Right atrium auricular region (tissue), 2 donors: ENCODE measurements around the gene FRMD4A. TPM values are rescaled to one million over a fixed set of nuclear protein-coding genes. Genes with fewer than 3 reads are reported as not detected.

ENCODE experiments used
- DNase-seq: peaks from one replicate; pipeline ENCODE4 v3.0.0-alpha.2; 2019; ENCODE audit warnings: low spot score
- H3K27ac ChIP-seq, 2 donors: fragments of 200-600 bp; sonication (generic); 1 replicate in 1 of 2; 2 replicates in 1 of 2; pipeline ENCODE4 v1.5.1; 2016 to 2019
- H3K27me3 ChIP-seq, 2 donors: fragments of 200-600 bp; sonication (generic); one replicate each; pipeline versions ENCODE4 v1.5.1 to v1.6.0; 2017 to 2019
- H3K36me3 ChIP-seq: fragments of 200-600 bp; sonication (generic); one replicate; pipeline ENCODE4 v1.5.1; 2016
- H3K4me1 ChIP-seq, 2 donors: fragments of 200-600 bp; sonication (generic); one replicate each; pipeline versions ENCODE4 v1.5.1 to v1.6.0; 2017 to 2019
- H3K4me3 ChIP-seq, 2 donors: fragments of 200-600 bp; sonication (generic); 1 replicate in 1 of 2; 2 replicates in 1 of 2; pipeline ENCODE4 v1.5.1; 2017 to 2019; ENCODE audit warnings: mild to moderate bottlenecking in 1 of 2, moderate library complexity in 1 of 2
- H3K9me3 ChIP-seq, 2 donors: fragments of 200-600 bp; sonication (generic); one replicate each; pipeline ENCODE4 v1.5.1; 2019
- total RNA-seq, 2 donors: library from RNA; depleted of rRNA; stranded (reverse); fragments of >200 nt; gene quantifications; one replicate each; pipeline ENCODE4 v1.1.0, GENCODE V29; 2016
- TF ChIP-seq, protein P1 (sequence below), 2 donors: fragments of 200-600 bp; sonication (generic); IDR thresholded peaks; one replicate each; pipeline ENCODE4 v1.5.1; 2019; ENCODE audit warnings: antibody characterized with exemption in 2 of 2

Gene FRMD4A
- total RNA-seq, 2 donors from 2014 or later, result 15.9 to 22.9 TPM

DNA sequence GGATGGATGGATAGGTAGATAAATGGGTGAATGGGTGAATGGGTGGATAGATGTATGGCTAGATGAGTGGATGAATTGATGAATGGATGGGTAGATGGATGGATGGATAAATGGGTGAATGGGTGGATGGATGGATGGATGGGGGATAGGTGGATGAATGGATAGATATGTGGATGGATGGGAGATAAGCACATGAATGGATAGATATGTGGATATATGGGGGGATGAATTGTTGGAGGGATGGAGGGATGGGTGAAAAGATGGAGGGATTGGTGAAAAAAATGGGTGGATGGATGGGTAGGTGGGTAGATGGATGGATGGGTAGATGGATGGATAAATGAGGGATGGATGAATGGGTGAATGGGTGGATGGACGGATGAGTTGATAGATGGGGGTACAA lies 196.4 kb downstream of the FRMD4A start:
- Histone ChIP-seq H3K27me3 (no peaks in the 10 kb centered on the region), H3K27ac (no peak overlapping the region), H3K4me3 (no peak overlapping the region), H3K36me3 (no peaks in the 10 kb centered on the region), H3K9me3 (no peaks in the 10 kb centered on the region), H3K4me1 (no peaks in the 10 kb centered on the region)
- TF ChIP-seq, protein P1, sequence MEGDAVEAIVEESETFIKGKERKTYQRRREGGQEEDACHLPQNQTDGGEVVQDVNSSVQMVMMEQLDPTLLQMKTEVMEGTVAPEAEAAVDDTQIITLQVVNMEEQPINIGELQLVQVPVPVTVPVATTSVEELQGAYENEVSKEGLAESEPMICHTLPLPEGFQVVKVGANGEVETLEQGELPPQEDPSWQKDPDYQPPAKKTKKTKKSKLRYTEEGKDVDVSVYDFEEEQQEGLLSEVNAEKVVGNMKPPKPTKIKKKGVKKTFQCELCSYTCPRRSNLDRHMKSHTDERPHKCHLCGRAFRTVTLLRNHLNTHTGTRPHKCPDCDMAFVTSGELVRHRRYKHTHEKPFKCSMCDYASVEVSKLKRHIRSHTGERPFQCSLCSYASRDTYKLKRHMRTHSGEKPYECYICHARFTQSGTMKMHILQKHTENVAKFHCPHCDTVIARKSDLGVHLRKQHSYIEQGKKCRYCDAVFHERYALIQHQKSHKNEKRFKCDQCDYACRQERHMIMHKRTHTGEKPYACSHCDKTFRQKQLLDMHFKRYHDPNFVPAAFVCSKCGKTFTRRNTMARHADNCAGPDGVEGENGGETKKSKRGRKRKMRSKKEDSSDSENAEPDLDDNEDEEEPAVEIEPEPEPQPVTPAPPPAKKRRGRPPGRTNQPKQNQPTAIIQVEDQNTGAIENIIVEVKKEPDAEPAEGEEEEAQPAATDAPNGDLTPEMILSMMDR (IDR thresholded peaks at IDR 0.05), result no peak
- DNase-seq, result no peak

DNA sequence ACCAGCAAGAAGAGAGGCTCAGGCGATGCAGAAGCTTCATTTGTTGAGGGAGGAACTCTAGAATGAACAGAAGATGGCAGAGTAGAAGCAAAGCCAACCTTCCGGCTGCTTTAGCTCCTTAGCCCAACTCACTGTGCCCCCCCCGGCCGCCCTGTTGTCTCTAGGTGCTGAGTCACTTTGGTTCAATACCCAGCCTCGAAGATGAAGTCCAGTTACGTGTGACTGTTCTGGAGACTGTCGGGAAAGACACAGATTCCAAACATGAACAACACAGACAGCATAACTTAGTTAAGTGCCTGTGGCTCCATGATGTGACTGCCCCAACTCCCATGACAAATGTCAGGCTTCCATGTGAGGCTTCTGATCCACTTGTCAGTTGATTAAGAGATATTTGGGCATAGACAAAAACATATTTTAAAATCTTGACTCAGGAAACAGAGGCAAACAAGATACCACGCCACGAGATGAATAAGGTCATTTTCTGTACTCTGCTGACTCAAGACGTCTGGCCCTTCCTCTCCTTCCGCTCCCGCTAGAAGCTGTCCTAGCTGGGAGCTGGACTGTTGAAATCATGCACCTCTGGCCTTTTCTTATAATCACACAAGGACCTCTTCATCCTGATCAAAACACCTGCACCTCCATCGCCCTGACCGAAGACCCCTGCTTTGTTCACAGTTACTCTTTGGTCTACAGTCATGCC lies 199.3 kb downstream of the FRMD4A start:
- Histone ChIP-seq H3K27ac (no peak overlapping the region), H3K9me3 (no peaks in the 10 kb centered on the region), H3K4me3 (no peak overlapping the region), H3K27me3 (no peaks in the 10 kb centered on the region), H3K36me3 (no peaks in the 10 kb centered on the region), H3K4me1 (no peaks in the 10 kb centered on the region)
- DNase-seq, result no peak
- TF ChIP-seq, protein P1 (IDR thresholded peaks at IDR 0.05), result no peak

DNA sequence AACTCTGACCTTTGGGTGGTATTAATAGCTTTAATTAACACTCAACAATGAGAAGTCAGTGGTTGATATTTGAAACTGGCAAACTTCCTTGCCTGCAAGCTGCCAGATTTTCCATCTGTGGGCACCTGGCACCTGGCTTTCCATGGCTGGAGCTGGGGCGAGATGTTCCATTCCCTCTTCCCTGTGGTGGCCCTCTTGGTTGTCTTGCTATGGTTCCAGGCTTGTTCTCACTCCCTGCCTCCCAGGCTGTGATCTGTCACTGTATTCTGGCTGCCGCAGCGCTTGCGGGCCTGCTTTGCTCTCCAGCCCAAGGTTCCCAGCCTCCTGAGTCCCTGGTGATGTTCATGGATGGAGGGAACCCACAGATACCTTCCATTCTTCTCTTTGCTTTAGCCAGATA lies 201.0 kb downstream of the FRMD4A start:
- H3K27ac ChIP-seq, result no peak overlapping the region
- no peaks in the 10 kb centered on the region for H3K4me1 ChIP-seq
- H3K27me3 ChIP-seq, result no peaks in the 10 kb centered on the region
- H3K4me3 ChIP-seq, result no peak overlapping the region
- TF ChIP-seq, protein P1 (IDR thresholded peaks at IDR 0.05), result no peak
- no peak for DNase-seq
- H3K9me3 ChIP-seq, result no peaks in the 10 kb centered on the region
- H3K36me3 ChIP-seq, result no peaks in the 10 kb centered on the region

DNA sequence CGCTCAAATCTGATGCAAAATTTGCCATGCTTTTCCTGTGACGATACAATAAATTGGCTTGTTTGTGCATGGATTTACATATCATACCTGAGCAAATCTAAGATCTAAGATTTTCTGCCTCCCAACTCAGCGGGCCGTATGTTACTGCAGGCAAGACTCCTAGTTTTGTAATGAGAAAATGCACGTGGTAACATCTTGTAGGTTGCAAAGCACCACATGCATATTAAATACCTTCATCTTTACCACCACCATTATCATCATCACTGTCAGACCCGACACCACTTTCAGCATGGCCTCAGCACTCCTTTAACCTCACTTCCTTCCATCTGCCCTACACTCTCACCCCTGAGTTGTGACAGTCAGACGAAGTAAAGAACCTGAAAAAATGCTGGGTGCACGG lies 202.2 kb downstream of the FRMD4A start:
- Histone ChIP-seq H3K4me3 (no peak overlapping the region), H3K9me3 (no peaks in the 10 kb centered on the region), H3K27me3 (no peaks in the 10 kb centered on the region), H3K27ac (no peak overlapping the region), H3K4me1 (no peaks in the 10 kb centered on the region), H3K36me3 (no peaks in the 10 kb centered on the region)
- no peak for DNase-seq
- TF ChIP-seq, protein P1 (IDR thresholded peaks at IDR 0.05), result no peak

DNA sequence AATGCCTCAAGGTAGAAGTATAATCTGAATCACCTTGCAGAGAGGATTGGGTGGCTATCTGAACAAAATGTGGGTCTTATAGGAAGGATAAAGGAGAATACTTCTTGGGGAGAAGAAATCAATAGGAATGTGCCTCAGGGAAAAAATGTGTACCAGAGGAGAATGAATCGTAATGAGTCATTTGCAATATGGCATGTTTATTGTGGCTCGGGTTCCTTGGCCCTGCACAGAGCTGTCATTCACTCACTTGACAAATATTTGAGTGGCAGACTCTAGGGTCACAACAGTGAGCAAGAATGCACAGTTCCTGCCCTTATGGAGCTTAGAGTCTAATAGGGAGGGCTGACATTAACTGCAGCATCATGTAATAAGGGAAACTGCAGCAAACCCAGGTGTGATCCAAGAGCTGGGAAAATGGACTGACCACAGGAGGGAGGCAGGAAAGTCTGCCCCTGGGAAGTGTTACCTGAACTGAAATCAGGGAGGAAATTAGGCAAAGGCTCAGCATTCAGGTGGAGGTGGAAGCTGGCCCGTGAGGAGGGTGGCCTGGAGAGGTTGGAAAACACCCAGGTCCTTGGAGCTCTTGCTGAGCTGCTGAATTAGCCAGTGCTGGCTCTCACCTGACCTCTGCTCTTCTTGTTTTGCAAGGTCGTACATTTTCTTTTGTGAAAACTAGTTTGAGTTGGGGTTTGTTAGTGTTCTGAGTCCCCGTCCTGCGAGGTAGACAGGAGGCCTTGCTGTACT lies 203.9 kb downstream of the FRMD4A start:
- no peaks in the 10 kb centered on the region for H3K27me3 ChIP-seq
- no peaks in the 10 kb centered on the region for H3K9me3 ChIP-seq
- H3K4me3 ChIP-seq, result no peak overlapping the region
- no peaks in the 10 kb centered on the region for H3K4me1 ChIP-seq
- DNase-seq, result no peak
- TF ChIP-seq, protein P1 (IDR thresholded peaks at IDR 0.05), result no peak
- no peaks in the 10 kb centered on the region for H3K36me3 ChIP-seq
- H3K27ac ChIP-seq, result no peak overlapping the region
